Endodermal cell (in vitro differentiated cells): ENCODE data around the gene RFESD. TPM values are rescaled to one million over a fixed set of nuclear protein-coding genes. Genes with fewer than 3 reads are reported as not detected.

Source experiments
- DNase-seq: peaks from one replicate; pipeline ENCODE4 v3.0.0-alpha.2; 2017
- H3K27ac ChIP-seq: 2 replicates; pipeline ENCODE4 v1.5.1; 2013; ENCODE audit warnings: mild to moderate bottlenecking, low read depth, low read length, moderate library complexity
- H3K27me3 ChIP-seq: 2 replicates; pipeline ENCODE4 v1.6.1; 2013; ENCODE audit warnings: mild to moderate bottlenecking, low read length, moderate library complexity; ENCODE audit not compliant: insufficient read depth, control insufficient read depth, poor library complexity, severe bottlenecking
- H3K36me3 ChIP-seq: 2 replicates; pipeline ENCODE4 v1.7.0; 2013; ENCODE audit warnings: mild to moderate bottlenecking, low read length, moderate library complexity; ENCODE audit not compliant: control insufficient read depth, insufficient read depth
- H3K4me1 ChIP-seq: one replicate; pipeline ENCODE4 v1.7.0; 2013; ENCODE audit warnings: low read length; ENCODE audit not compliant: control insufficient read depth, insufficient read depth
- H3K4me3 ChIP-seq: 2 replicates; pipeline ENCODE4 v1.5.1; 2013; ENCODE audit warnings: mild to moderate bottlenecking, low read length, moderate library complexity
- H3K9ac ChIP-seq: 2 replicates; pipeline ENCODE4 v1.6.1; 2013; ENCODE audit warnings: mild to moderate bottlenecking, low read length, moderate library complexity; ENCODE audit not compliant: poor library complexity, severe bottlenecking; ENCODE audit errors: extremely low read depth
- H3K9me3 ChIP-seq: 2 replicates; pipeline ENCODE4 v1.6.1; 2013; ENCODE audit warnings: mild to moderate bottlenecking, low read length, moderate library complexity; ENCODE audit not compliant: control insufficient read depth
- H3K27ac Mint-ChIP-seq: 2 replicates; pipeline ENCODE4 v1.8.0; 2020; ENCODE audit warnings: mixed read lengths
- H3K27me3 Mint-ChIP-seq: 2 replicates; pipeline ENCODE4 v1.8.0; 2021; ENCODE audit warnings: mild to moderate bottlenecking, mixed read lengths; ENCODE audit not compliant: insufficient read depth
- H3K36me3 Mint-ChIP-seq: 2 replicates; pipeline ENCODE4 v1.8.0; 2020; ENCODE audit warnings: low read depth, mixed read lengths
- H3K4me1 Mint-ChIP-seq: 2 replicates; pipeline ENCODE4 v1.8.0; 2020; ENCODE audit warnings: mixed read lengths
- H3K4me3 Mint-ChIP-seq: 2 replicates; pipeline ENCODE4 v1.8.0; 2020; ENCODE audit warnings: mild to moderate bottlenecking, moderate library complexity, mixed read lengths
- H3K9me3 Mint-ChIP-seq: 2 replicates; pipeline ENCODE4 v1.8.0; 2020; ENCODE audit warnings: mild to moderate bottlenecking, mixed read lengths
- CTCF ChIP-seq: fragments of 200-600 bp; sonication (generic); conservative IDR thresholded peaks from 2 replicates; pipeline ENCODE4 v1.5.0; 2021; ENCODE audit warnings: antibody characterized with exemption, mild to moderate bottlenecking
- WGBS, 2 experiments: methylation state at CpG; one replicate each; pipeline versions ENCODE4 v1.1.5 to v1.1.7; 2013; ENCODE audit warnings: missing lambda C conversion rate in 2 of 2, mixed read lengths in 1 of 2; ENCODE audit not compliant: insufficient coverage in 1 of 2, insufficient read length in 1 of 2; 5-methylcytosine and 5-hydroxymethylcytosine counted together
- total RNA-seq, 2 donors: library from RNA; stranded (reverse); fragmentation: NEBNext Ultra II Directional in 1 of 2; extraction: Animal tissue kit (Norgen Biotek cat#: 25700) in 1 of 2; gene quantifications; 2 replicates in 1 of 2; 3 replicates in 1 of 2; pipeline ENCODE4 v1.2.1, GENCODE V29; 2021

The RFESD gene
- total RNA-seq, 2 donors from 2014 or later: 7.1 to 13.7 TPM

DNA sequence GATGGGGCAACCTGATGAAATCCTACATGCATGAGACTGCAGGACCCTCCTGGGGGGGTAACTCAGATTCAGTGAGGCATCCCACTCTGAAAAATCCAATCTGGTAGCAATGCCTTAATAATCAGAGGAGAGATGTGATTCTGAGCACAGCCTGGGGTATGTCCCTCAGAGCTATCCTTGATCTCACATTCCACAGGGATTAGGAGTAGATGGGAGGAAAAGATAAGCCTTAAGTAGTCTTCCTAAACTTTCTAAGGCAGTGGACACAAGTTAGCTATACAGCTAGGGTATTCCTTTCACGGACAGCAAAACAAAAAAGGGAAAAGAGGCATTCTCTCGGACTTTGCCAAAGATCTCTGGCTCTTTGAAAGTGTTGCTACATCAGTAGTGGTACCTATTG is 40.1 kb downstream of the RFESD start:
- no peak overlapping the region for H3K4me3 ChIP-seq

DNA sequence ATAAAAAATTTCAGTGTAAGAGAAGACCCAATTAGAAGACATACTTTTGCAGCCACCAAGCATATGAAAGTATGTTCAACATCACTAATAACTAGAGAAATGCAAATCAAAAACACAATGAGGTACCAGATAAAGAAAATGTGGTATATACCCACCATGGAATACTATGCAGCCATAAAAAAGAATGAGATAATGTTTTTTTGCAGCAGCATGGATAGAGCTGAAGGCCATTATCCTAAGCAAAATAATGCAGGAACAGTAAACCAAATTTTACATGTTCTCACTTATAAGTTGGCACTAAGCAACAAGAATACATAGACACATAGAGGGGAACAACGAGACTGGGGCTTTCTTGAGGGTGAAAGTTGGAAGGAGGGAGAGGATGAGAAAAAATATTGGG is 43.1 kb downstream of the RFESD start:
- H3K9me3 Mint-ChIP-seq: peaks cover 6% of the 10 kb centered on the region
- H3K9ac ChIP-seq: no peak overlapping the region
- no peak for DNase-seq
- no peaks in the 10 kb centered on the region for H3K36me3 Mint-ChIP-seq
- peaks cover 8% of the 10 kb centered on the region for H3K4me1 Mint-ChIP-seq
- H3K27ac ChIP-seq: no peak overlapping the region
- H3K36me3 ChIP-seq: no peaks in the 10 kb centered on the region
- no peak overlapping the region for H3K4me3 ChIP-seq
- 100% methylated on average over 1 of the region's 1 CpG; no CpG with 5 or more reads in 1 of the 2 experiments for WGBS, 2 experiments
- no peak overlapping the region for H3K4me3 Mint-ChIP-seq
- H3K27me3 Mint-ChIP-seq: no peaks in the 10 kb centered on the region
- no peak overlapping the region for H3K27ac Mint-ChIP-seq
- H3K9me3 ChIP-seq: peaks cover 7% of the 10 kb centered on the region
- no peak for TF ChIP-seq CTCF
- H3K4me1 ChIP-seq: peaks cover 9% of the 10 kb centered on the region
- no peaks in the 10 kb centered on the region for H3K27me3 ChIP-seq

More for the DNA sequence above, 40.1 kb downstream of the RFESD start:
- TF ChIP-seq CTCF: no peak
- Histone ChIP-seq H3K9me3 (peaks cover 7% of the 10 kb centered on the region), H3K4me1 (peaks cover 10% of the 10 kb centered on the region), H3K27ac (no peak overlapping the region), H3K27me3 (no peaks in the 10 kb centered on the region), H3K9ac (no peak overlapping the region), H3K36me3 (no peaks in the 10 kb centered on the region)
- 77 to 90% methylated on average over 2 of the region's 2 CpGs for WGBS, 2 experiments
- no peak overlapping the region for H3K27ac Mint-ChIP-seq
- no peaks in the 10 kb centered on the region for H3K36me3 Mint-ChIP-seq
- peaks cover 11% of the 10 kb centered on the region for H3K4me1 Mint-ChIP-seq
- no peak overlapping the region for H3K4me3 Mint-ChIP-seq
- no peaks in the 10 kb centered on the region for H3K27me3 Mint-ChIP-seq
- peaks cover 6% of the 10 kb centered on the region for H3K9me3 Mint-ChIP-seq
- peak; percentile 38 for DNase-seq

GRCh38 chr5:95690333-95690732 is 43.8 kb downstream of the RFESD start:
- Histone ChIP-seq H3K4me1 (peaks cover 9% of the 10 kb centered on the region), H3K9ac (no peak overlapping the region)

More at GRCh38 chr5:95690333-95690732, 43.8 kb downstream of the RFESD start:
- no peaks in the 10 kb centered on the region for H3K27me3 Mint-ChIP-seq
- H3K4me1 Mint-ChIP-seq: peaks cover 8% of the 10 kb centered on the region
- no peak for TF ChIP-seq CTCF
- H3K36me3 Mint-ChIP-seq: no peaks in the 10 kb centered on the region
- no peak overlapping the region for H3K4me3 Mint-ChIP-seq
- no peak overlapping the region for H3K27ac ChIP-seq
- H3K36me3 ChIP-seq: no peaks in the 10 kb centered on the region
- H3K4me3 ChIP-seq: no peak overlapping the region
- H3K27me3 ChIP-seq: no peaks in the 10 kb centered on the region
- H3K27ac Mint-ChIP-seq: no peak overlapping the region
- H3K9me3 Mint-ChIP-seq: peaks cover 6% of the 10 kb centered on the region
- DNase-seq: no peak
- peaks cover 7% of the 10 kb centered on the region for H3K9me3 ChIP-seq
